ENCODE data around the gene RNF14.
A peak's percentile ranks its signal among the peaks of the same experiment; 100 is the strongest.

DNA sequence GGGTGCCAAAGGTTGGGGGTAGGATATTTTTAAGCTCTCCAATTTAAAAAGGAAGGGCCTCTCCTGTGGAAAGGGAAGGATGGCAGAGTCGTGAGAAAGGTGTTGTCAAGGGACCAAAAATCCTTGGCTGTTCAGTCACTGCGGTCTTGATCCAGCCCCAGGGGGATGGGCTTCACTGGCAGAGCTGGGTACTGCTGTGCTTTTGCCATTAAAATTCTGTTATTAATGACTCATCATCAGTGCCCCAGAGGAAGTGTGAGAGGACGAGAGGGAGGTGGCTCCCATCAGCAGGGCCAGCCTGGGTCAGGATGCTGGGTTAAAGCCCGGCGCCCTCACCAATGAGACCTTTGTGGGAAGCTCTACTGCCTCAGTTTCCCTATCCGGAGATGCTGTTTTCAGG, 27.6 kb upstream of the RNF14 start:
- TF ChIP-seq POLR2AphosphoS5 (IDR thresholded peaks at IDR 0.05): peak in 1 of 3 donors; percentile 3
- no peak for TF ChIP-seq POLR2A (IDR thresholded peaks at IDR 0.05)
